ENCODE measurements around the gene FN1. TPM values are rescaled to one million over a fixed set of nuclear protein-coding genes. Genes with fewer than 3 reads are reported as not detected.

FN1 gene
- total RNA-seq, 1 experiment from 2014 or later: 39.4 TPM

DNA sequence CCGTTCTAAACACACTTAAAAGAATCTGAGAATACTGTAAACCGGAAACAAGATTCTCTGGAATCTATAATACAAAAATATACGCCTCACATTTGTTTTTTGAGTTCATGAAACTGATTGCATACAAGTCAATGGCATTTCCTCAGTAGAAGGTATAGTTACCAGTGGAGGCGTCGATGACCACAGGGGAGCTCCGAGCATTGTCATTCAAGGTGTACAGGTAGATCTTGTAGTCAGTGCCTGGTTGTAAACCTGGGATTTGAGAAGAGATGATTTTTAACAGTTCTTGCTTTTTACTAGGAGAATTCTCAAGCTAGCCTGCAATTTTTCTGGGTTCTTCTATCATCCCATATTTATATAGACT is 60.4 kb downstream of the FN1 start:
- no peaks in the 10 kb centered on the region for H3K27me3 ChIP-seq (ENCODE audit: insufficient read depth, low read depth)
- H4K20me1 ChIP-seq (ENCODE audit: insufficient read depth): no peaks in the 10 kb centered on the region
- no peaks in the 10 kb centered on the region for H3K36me3 ChIP-seq (ENCODE audit: low read depth)
- ChIA-PET POLR2A (ENCODE audit: unreplicated experiment) (no interaction called here), CTCF (no interaction called here)
- H3K4me3 ChIP-seq: no peak overlapping the region
- H2AFZ ChIP-seq: no peak overlapping the region
- no peaks in the 10 kb centered on the region for H3K9me3 ChIP-seq (ENCODE audit: insufficient read depth, low read depth)
- TF ChIP-seq, protein P1, sequence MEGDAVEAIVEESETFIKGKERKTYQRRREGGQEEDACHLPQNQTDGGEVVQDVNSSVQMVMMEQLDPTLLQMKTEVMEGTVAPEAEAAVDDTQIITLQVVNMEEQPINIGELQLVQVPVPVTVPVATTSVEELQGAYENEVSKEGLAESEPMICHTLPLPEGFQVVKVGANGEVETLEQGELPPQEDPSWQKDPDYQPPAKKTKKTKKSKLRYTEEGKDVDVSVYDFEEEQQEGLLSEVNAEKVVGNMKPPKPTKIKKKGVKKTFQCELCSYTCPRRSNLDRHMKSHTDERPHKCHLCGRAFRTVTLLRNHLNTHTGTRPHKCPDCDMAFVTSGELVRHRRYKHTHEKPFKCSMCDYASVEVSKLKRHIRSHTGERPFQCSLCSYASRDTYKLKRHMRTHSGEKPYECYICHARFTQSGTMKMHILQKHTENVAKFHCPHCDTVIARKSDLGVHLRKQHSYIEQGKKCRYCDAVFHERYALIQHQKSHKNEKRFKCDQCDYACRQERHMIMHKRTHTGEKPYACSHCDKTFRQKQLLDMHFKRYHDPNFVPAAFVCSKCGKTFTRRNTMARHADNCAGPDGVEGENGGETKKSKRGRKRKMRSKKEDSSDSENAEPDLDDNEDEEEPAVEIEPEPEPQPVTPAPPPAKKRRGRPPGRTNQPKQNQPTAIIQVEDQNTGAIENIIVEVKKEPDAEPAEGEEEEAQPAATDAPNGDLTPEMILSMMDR (conservative IDR thresholded peaks at IDR 0.05): no peak
- no peak for TF ChIP-seq EZH2 (IDR thresholded peaks at IDR 0.05; ENCODE audit: low read depth)
- DNase-seq: no peak
- no peaks in the 10 kb centered on the region for H3K4me1 ChIP-seq (replicated peaks; ENCODE audit: insufficient read depth)
- no peak overlapping the region for H3K27ac ChIP-seq
- no TSS peak for BruUV-seq (replicated peaks)
- no peak overlapping the region for H3K4me2 ChIP-seq
- H3K9me2 ChIP-seq (ENCODE audit: insufficient read depth): no peaks in the 10 kb centered on the region
- no peaks in the 10 kb centered on the region for H3K79me2 ChIP-seq (ENCODE audit: low read depth)
- no peaks in the 10 kb centered on the region for H3F3A ChIP-seq (ENCODE audit: insufficient read depth, low read depth)
- intact Hi-C loops (cut with micrococcal nuclease; ENCODE audit: unreplicated experiment): no loop called here

DNA sequence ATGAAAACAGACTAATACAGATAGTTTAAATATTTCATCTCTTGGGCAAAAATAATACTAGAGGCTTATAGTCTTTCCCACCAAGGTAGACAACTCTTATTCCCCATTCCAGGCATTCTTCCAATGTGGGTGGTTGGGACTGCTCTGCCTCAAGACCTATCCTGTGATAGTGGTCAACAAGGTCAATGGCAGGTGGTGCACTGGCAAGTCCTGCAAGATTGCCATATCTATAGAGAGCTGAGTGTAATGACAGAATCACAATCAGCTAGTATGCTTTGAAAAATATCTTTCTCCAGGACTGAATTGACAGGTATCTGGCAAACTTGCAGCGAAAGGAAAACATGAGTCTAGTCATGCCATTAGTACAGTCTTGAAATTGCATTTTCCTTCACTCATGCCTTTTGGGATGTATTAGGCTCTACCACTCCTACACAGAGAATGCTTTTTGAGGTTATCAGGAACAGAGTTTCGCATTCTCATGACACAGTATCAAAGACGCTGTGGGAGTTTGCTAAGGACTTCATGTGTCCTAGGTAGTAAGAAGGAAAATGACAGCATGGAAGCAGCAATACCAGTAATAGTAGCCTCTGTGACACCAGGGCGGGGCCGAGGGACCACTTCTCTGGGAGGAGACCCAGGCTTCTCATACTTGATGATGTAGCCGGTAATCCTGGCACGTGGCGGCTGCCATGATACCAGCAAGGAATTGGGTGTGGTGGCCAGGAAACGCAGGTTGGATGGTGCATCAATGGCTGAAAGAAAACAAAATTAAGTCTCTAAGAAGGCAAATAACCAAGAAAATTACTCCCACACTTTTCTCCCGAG is 61.0 kb downstream of the FN1 start:
- no peak overlapping the region for H2AFZ ChIP-seq
- H3K79me2 ChIP-seq (ENCODE audit: low read depth): no peaks in the 10 kb centered on the region
- H3K27ac ChIP-seq: no peak overlapping the region
- no peaks in the 10 kb centered on the region for H3K9me3 ChIP-seq (ENCODE audit: insufficient read depth, low read depth)
- no peaks in the 10 kb centered on the region for H4K20me1 ChIP-seq (ENCODE audit: insufficient read depth)
- ChIA-PET POLR2A (ENCODE audit: unreplicated experiment) (no interaction called here), CTCF (no interaction called here)
- no peak overlapping the region for H3K4me3 ChIP-seq
- BruUV-seq (replicated peaks): no TSS peak
- no peaks in the 10 kb centered on the region for H3K9me2 ChIP-seq (ENCODE audit: insufficient read depth)
- H3K4me2 ChIP-seq: no peak overlapping the region
- H3K27me3 ChIP-seq (ENCODE audit: insufficient read depth, low read depth): no peaks in the 10 kb centered on the region
- H3K4me1 ChIP-seq (replicated peaks; ENCODE audit: insufficient read depth): no peaks in the 10 kb centered on the region
- DNase-seq: no peak
- no peaks in the 10 kb centered on the region for H3K36me3 ChIP-seq (ENCODE audit: low read depth)
- no peak for TF ChIP-seq EZH2 (IDR thresholded peaks at IDR 0.05; ENCODE audit: low read depth)
- TF ChIP-seq, protein P1 (conservative IDR thresholded peaks at IDR 0.05): no peak
- intact Hi-C loops (cut with micrococcal nuclease; ENCODE audit: unreplicated experiment): no loop called here
- H3F3A ChIP-seq (ENCODE audit: insufficient read depth, low read depth): no peaks in the 10 kb centered on the region

- no peak for DNase-seq
- Histone ChIP-seq H3K27ac (no peak overlapping the region), H3K4me3 (no peak overlapping the region), H3K27me3 (ENCODE audit: insufficient read depth, low read depth) (no peaks in the 10 kb centered on the region), H3K9me3 (ENCODE audit: insufficient read depth, low read depth) (no peaks in the 10 kb centered on the region), H4K20me1 (ENCODE audit: insufficient read depth) (no peaks in the 10 kb centered on the region), H3K9me2 (ENCODE audit: insufficient read depth) (no peaks in the 10 kb centered on the region), H3K36me3 (ENCODE audit: low read depth) (no peaks in the 10 kb centered on the region), H3K4me1 (replicated peaks; ENCODE audit: insufficient read depth) (no peaks in the 10 kb centered on the region), H2AFZ (no peak overlapping the region), H3K79me2 (ENCODE audit: low read depth) (no peaks in the 10 kb centered on the region), H3K4me2 (no peak overlapping the region), H3F3A (ENCODE audit: insufficient read depth, low read depth) (no peaks in the 10 kb centered on the region)
- POLR2A ChIA-PET (ENCODE audit: unreplicated experiment): no interaction called here
- CTCF ChIA-PET: no interaction called here
- intact Hi-C loops (cut with micrococcal nuclease; ENCODE audit: unreplicated experiment): no loop called here
- no peak for TF ChIP-seq EZH2 (IDR thresholded peaks at IDR 0.05; ENCODE audit: low read depth)
- TF ChIP-seq, protein P1 (conservative IDR thresholded peaks at IDR 0.05): no peak
- BruUV-seq (replicated peaks): no TSS peak
Measured at GRCh38 chr2:215374002-215374401, 61.9 kb downstream of the FN1 start.

Data from PC-9 (cell line).